Hepatic stellate cell (primary cell): ENCODE data around the gene TAF13.
"Not testable (repeated sequence)": the region's sequence is repeated elsewhere in the genome, so short reads cannot be mapped to it uniquely, and the experiment has no call there.

Experiments used
- DNase-seq: peaks from one replicate; pipeline ENCODE4 v3.0.0; 2011; ENCODE audit warnings: low spot score

The TAF13 gene

DNA sequence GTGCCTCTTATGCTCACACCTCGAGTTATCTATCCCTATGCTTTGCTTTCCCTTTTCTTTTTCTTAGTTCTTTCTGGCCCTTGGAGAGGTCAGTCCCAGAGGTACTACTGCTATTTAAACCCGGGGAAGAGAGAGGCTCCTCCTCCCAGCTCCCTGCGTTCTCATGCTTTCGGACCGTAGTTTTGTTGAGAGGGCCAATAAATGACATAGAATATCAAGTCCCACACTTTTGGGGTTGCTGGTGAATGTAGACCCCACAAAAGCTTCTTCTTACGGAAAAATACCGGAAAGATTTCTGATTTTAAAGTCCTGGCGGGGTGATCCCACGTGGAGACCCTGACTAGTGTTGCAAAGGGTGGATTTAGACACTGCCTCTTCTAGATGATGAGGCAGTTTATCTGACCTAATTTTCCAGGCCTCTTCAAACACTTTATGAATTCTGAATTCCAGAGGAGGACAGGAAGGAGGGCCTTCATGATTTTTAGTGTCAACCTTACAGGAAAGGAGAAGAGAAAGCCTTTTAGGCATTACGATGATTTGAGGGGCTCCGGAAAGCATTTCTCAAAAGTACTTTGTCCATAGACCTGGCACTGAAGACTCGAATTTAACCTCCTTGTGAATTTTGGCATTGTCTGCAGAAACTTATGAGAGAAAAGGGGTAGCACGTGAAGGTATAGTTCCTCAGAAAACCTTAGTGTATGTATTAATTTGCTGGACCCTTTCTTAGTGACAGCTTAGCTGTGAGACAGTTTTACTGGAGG lies 15.5 kb upstream of the TAF13 start:
- DNase-seq, result peak; percentile 65

DNA sequence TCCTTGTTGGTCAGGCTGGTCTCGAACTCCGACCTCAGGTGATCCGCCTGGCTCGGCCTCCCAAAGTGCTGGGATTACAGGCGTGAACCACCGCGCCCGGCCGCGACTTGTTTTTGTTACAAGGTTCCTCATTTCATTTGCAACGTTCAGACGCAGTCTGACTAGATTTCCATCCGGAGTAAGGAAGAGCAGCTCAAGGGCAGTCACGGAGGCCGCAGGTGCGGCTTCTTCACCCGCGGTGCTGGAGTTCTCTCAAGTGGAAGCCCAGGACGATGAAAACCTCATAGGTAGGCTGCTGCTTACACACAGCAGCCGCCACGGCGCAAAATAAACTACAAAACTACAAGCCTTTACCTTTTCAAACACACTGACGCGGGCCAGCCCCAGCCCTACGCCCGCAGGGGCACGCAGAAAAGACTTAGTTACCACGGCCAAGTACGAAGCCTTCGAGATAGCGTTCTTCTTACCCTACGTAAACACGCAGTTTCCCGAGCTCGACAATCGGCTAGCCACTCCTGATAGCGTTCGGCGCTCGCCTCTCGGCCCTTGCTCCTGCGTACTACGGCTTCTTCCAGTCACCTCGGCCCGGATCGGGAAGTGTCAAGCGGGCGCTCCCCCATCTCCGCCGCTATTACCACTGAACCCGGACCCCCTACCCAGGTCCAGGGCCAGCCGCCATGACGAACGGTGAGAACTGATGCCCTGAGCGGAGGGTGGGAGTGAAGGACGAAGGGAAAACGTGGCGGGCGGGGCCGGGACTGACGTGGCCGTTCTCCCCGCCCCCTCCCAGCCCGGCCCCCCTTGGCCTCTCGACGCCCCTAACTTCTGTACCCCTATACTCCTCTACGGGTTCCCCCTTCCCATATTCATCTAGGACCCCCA lies 14.6 kb upstream of the TAF13 start, which contains the start of gene TMEM167B:
Gene TMEM167B (plus strand): TSS at position 569 of the 882 bp plus-strand sequence. CDS start 109 bp downstream, at position 678.
- peak; percentile 87 for DNase-seq

DNA sequence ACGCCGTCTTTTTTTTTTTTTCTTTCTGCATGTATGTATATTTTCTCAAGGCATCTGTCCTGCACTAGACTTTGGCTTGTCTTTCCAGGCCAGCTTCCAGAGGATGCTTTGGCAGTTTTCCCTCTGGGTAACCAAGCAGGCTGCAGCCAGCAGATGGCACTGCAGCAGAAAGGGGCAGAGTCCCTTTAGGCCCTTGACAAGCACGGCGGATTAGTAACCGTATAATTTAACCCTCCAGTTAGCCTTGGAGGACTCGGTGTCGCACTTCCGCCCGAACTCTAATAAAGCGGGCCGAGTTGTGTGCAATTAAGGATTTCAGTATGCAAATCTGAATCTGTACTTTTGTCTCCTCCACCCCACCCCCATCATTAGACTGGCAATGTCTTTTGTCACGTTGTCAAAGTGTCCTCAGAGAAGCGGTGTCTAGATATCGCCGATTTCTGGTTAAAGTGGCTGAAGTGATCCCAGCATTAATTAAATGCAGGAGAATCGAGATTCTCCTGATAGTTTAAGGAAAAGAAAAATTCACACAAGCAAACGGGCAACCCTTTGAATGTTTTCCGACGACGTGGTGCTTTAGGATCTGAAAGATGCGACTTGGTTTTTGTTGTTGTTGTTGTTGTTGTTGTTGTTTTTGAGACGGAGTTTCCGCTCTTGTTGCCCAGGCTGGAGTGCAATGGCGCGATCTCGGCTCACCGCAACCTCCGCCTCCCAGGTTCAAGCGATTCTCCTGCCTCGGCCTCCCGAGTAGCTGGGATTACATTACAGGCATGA lies 13.6 kb upstream of the TAF13 start:
- peak; percentile 74 for DNase-seq

DNA sequence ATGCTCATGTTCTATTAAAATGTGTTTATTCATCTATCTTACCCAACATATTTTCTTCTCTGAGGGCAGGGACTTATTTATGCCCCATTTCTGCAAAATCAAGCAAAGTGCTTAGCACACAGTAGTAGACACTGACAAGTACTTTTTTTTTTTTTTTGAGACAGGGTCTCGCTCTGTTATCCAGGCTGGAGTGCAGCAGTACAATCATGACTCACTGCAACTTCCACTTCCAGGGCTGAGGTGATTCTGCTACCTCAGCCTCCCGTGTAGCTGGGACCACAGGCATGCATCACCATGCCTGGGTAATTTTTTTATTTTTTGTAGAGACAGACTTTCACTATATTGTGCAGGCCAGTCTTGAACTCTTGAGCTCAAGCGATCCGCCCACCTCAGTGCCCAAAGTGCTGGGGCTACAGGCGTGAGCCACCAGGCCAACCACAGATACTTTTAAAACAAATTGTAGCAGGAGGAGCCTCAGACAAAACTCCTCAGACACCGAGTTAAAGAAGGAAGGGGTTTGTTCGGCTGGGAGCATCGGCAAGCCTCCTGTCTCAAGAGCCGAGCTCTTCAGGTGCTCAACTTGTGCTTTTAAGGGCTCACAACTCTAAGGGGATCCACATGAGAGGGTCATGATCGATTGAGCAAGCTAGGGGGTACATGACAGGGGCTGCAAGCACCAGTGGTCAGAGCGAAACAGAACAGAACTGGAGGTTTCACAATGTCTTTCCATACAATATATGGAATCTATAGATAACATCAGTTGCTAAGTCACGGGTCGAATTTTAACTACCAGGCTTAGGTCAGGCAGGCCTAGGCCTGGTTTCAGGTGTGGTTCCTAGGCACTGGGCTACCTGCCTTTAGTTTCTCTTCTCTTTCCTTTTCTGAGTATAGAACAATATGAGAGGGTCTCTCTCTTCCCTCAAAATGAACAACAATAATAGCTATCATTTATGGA lies 9.0 kb upstream of the TAF13 start:
- no peak for DNase-seq

DNA sequence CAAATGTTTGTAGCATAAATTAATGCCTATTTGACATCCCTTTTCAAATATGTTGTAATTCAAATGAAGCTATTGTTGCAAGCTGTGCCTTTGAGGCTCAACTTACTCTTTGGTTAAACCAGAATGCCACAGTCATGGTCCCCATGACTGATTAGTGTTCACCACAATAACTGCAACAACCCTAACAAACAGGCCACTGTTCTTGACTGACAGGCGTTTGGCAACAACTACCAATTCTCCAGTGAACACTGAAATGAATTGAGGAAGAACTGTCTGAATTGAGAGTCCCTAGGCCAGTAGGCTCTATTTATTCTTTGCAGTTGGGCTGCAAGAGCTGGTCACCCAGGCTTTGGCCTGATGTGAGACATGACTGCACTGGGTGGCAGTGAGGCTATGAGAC lies 8.1 kb upstream of the TAF13 start:
- no peak for DNase-seq

DNA sequence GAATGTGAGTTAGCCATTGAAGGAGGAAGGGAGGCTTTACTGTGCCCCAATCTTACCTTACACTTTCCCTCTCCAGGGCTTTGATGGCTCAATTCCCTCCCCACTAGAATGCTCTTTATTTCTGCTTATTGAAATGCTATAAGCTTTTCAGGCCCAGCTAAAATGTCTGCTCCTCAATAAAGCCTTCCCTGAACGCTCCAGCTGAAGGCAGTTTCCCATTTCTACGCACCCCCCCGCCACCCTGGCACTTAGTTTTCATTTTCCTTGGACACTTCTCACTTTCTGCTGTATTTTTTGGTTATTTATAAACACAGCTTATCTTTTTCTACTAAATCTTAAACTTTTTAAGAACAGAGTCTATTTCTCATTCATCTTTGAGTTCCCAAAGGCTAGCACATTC lies 7.7 kb upstream of the TAF13 start:
- DNase-seq, result no peak

DNA sequence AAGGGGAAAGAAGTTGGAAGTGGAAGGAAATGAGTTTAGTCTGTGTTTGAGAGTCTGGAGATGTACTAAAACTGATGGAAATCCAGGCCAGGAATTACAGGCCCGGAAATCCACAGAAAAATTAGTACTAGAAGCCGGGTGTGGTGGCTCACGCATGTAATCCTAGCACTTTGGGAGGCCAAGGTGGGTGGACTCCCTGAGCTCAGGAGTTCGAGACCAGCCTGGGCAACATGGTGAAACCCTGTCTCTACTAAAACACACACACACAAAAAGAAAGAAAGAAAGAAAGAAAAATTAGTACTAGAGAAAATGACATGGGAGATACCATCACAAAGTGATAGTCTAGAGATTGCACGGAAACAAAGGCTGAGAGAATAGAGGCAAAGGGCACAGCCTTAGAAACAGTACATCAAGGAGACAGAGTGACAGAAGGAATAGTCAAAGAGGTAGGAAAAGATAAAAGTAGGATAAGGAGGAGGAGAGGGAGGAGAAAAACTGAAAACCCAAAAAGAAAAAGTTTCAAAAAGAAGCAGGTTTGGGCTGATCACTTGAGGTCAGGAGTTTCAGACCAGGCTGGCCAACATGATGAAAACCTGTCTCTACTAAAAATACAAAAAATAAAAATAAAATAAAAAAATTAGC lies 4.8 kb upstream of the TAF13 start:
- no peak for DNase-seq

DNA sequence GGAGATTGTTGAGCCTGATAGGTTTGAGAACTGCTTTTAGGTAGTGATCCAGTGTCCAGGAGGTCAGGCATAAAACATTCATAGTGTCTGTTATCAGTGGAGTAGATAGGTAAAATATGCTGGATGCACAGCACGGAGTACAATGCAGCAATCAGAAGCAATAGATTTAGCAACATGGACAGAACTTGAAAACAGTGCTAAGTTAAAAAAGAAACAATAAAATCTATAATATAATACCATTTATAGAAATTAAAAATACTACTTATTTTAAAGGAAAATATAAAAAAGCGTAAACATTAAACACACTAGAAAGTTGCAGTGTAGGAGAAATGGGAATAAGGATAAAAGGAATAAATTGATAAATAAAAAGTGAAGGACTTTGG lies 3.4 kb upstream of the TAF13 start:
- DNase-seq, result no peak

DNA sequence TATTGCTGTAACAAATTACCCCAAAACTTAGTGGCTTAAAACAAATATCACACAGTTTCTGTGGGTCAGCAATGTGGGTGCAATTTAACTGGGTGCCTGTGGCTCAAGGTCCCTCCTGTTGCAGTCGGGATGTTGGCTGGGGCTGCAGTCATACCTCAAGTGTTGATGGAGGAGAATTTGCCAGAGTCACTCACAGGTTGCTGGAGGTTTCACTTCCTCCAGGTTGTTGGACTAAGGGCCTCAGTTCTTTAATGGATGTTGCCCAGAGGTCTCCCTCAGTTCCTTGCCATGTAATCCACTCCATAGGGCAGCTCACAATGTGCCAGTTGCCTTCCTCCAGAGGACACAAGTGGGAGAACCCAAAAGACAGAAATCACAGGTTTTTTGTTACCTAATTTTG lies 2.5 kb upstream of the TAF13 start:
- no peak for DNase-seq

DNA sequence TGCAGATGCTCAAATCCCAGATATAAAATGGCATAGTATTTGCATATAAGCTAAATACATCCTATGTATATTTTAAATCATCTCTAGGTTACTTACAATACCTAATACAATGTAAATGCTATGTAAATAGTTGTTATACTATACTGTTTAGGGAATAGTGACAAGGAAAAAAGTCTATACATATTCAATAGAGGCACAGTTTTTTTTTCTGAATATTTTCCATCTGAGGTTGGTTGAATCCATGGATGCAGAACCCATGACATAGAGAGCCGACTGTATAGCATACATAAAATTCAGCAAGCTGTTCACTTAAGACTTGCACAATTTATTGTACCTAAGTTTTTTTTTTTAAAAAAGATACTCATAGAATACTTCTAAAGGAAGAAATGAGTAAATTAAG lies 6.5 kb downstream of the TAF13 start:
- no peak for DNase-seq

DNA sequence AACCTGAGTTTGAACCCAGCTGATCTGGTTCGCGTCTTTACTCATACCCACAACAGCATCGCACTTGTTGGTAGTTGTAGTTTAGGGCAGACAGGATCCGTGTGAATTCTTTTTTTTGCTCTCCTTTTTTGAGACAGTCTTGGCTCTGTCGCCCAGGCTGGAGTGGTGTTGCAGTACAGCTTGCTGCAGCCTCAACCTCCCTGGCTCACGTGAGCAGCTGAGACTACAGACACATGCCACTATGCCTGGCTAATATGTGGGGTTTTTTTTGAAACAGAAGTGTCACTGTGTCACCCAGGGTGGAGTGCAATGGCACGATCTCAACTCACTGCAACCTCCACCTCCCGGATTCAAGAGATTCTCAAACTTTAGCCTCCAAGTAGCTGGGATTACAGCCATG lies 7.9 kb downstream of the TAF13 start:
- no peak for DNase-seq

DNA sequence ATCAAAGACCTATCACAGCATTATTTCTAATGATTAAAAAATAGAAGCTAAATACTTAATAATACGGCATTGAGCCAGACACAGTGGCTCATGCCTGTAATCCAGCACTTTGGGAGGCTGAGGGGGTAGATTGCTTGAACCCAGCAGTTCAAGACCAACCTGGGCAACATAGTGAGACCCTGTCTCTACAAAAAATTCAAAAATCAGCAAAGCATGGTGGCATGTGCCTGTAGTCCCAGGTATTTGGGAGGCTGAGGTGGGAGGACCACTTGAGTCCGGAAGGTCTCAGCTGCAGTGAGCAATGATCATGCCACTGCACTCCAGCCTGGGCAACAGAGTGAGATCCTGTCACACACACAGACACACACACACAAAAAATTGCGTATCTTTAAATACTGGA lies 10.7 kb downstream of the TAF13 start:
- no peak for DNase-seq

DNA sequence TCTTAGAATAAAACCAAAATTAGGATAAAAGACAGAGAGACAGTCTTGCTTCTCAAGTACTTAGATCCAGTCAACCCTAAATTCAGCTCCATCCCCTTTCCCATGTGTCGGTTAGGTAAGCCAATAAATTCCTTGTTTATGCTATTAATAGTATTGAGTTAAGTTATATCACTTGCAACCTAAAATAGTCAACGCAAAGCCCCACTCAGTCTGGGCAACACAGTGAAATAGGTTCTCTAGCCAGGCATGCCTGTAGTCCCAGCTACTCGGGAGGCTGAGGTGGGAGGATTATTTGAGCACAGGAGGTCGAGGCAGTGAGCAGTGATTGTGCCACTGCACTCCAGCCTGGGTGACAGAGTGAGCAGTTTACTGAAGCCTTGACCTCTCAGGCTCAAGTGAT lies 14.6 kb downstream of the TAF13 start:
- no peak for DNase-seq

DNA sequence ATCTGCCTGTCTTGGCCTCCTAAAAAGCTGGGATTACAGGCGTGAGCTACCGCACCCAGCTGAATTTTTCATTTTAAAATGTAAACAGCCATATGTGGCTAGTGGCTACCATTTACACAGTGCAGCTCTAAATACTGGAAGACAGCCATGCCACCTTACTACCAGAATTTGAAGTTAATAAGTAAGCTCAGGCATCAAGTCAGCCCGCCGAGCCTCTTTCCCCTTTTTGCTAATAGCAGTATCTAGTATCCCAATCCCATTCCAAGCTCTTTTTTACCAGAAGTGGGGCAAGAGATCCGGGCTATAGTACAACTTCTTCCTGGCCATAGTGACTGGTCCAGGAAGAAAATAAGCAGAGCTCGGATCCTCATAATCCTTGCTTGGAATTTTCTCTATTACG lies 15.1 kb downstream of the TAF13 start:
- no peak for DNase-seq

DNA sequence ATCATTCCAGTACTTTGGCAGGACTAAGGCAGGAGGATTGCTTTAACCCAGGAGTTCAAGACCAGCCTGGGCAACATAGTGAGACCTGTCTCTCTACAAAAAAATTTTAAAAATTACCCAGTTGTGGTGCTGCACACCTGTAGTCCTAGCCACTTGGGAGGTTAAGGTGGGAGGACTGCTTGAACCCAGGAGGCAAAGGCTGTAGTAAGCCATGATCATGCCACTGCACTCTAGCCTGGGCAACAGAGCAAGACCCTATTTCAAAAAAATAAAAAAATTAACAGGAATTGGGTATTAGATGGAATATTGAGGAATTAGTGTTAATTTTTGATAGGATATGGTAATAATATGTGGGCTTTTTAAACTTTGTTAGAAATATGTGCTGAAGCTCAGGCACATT lies 16.8 kb downstream of the TAF13 start:
- no peak for DNase-seq

DNA sequence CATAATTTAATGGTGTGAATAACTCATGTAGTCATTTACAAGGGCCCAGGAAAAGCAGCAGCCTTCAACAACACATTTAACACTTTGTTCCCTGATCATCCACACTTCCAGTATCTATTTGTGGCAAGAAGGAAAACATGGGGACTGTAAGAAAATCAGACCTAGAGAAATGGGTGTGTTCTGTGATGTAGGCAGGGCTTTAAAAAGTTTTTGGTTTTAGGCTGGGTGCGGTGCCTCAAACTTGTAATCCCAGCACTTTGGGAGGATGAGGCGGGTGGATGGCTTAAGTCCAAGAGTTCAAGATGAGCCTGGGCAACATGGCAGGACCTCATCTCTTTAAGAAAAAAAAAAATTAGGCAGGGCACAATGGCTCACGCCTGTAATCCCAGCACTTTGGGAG lies 19.7 kb downstream of the TAF13 start:
- no peak for DNase-seq

DNA sequence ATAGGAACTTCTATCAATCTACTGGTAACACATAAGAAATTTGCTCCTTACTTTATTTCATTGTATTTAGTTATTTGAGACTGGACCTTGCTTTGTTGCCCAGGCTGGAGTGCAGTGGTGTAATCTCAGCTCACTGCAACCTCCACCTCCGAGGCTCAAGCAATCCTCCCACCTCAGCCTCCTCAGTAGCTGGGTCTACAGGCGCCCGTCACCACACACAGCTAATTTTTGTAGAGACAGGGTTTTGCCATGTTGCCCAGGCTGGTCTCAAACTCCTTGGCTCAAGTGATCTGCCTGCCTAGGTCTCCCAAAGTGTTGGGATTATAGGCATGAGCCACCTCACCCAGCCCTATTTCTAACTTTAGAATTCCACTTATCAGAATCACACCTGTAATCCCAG lies 23.7 kb downstream of the TAF13 start:
- DNase-seq, result not testable (repeated sequence)

DNA sequence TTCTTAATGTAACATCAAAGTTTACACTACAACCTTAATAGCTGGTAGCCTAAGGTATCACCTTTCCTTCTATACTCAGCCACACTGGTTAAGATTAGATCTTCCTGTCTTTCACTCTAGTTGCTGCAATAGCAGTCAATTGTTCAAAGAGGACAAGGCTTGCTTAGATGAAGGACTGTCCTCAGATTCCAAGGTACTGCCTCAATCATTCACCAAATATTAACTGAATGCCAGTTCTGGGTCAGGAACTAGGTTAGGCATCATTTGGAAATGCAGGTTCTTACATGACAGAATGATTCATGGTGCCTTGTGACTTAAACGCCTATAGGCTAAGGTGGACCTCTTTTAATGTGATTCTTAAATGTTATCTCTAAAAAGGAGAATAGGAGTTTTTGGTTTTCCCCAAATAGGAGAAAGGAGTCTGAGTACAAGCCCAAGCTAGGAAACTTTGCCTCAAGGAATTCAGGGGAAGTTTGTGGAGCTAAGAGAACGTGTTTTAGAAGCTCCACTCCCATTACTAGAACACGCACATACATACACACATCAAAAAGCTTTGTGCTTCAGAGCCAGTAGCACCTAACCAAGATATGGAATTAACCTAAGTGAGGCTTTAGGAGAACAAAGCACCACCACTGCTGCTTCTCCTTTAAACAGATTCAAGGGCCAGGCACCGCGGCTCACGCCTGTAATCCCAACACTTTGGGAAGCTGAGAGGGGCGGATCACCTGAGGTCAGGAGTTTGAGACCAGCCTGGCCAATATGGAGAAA lies 25.4 kb downstream of the TAF13 start:
- no peak for DNase-seq

DNA sequence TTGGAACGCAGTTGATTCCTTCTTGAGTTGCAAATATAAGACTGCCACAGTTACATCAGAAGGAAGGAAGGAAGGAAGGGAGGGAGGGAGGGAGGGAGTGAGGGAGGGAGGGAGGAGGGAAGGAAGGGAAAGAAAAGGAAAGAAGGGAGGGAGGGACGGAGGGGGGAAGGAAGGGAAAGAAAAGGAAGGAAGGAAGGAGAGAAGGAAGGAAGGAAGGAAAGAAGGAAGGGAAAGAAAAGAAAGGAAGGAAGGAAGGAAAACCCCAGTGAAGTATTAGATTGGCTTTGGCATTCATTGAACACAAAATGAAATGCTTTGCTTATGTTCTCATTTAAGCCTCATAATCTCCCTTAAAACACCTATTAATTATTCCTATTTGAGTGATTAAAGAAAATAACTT lies 27.5 kb downstream of the TAF13 start:
- DNase-seq, result no peak

DNA sequence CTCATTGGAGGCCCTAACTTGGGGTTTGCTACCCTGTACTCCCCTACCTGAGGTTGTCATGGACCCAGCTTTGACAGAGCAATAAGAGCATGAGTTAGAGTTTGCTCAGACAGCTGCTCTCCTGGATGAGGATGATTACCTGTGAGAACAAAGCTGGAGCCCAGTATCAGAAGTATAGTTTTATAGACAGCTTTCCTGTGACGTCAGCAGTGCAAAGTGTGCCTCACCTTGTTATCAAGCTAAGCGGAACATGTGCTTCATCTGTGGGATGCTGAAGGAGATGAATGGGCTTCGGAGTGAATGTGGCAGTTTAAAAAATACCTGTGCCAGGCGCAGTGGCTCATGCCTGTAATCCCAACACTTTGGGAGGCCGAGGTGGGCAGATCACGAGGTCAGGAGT lies 28.5 kb downstream of the TAF13 start:
- no peak for DNase-seq
